Right cardiac atrium (tissue), 5 donors: Measurements from ENCODE around the gene ALDH7A1. TPM values are rescaled to one million over a fixed set of nuclear protein-coding genes. Genes with fewer than 3 reads are reported as not detected.

ENCODE experiments used
- ATAC-seq, 2 donors: fragments of 200-7000 bp; cut with Tn5 transposase; one replicate each; pipeline versions ENCODE4 v1.8.0 to v1.9.1; 2020; ENCODE audit warnings: moderate library complexity in 2 of 2, mild to moderate bottlenecking in 1 of 2
- DNase-seq, 3 donors: peaks; one replicate each; pipeline ENCODE4 v3.0.0-alpha.2; 2020
- H3K27ac ChIP-seq: one replicate; pipeline ENCODE4 v1.5.1; 2013; ENCODE audit warnings: mild to moderate bottlenecking, low read length, control low read depth, moderate library complexity
- H3K27me3 ChIP-seq: one replicate; pipeline ENCODE4 v1.6.1; 2013; ENCODE audit not compliant: control insufficient read depth, insufficient read depth
- H3K4me1 ChIP-seq: one replicate; pipeline ENCODE4 v1.6.1; 2013; ENCODE audit warnings: low read length; ENCODE audit not compliant: control insufficient read depth, insufficient read depth
- H3K4me3 ChIP-seq: one replicate; pipeline ENCODE4 v1.5.1; 2013; ENCODE audit warnings: low read length, control low read depth
- H3K9me3 ChIP-seq: one replicate; pipeline ENCODE4 v1.6.1; 2013; ENCODE audit warnings: low read length; ENCODE audit not compliant: control insufficient read depth
- WGBS: extraction: QIAGEN DNeasy Blood & Tissue Kit; methylation state at CpG from one replicate; pipeline ENCODE4 v1.1.7; 2013; 5-methylcytosine and 5-hydroxymethylcytosine counted together
- intact Hi-C, 4 donors: fragments of 100-400 bp; cut with DNase I; formaldehyde crosslinking; loops; one replicate each; pipeline versions ENCODE4 v1.11.0 to v1.14.0; 2022 to 2023
- polyA plus RNA-seq: library from polyadenylated mRNA; stranded (reverse); fragments of 200-250 nt; gene quantifications from one replicate; pipeline ENCODE4 v1.2.3, GENCODE V29; 2013
- total RNA-seq, 4 donors: library from RNA; stranded (reverse); fragmentation: NEBNext Ultra II Directional; extraction: Animal tissue kit (Norgen Biotek cat#: 25700); gene quantifications; one replicate each; pipeline ENCODE4 v1.2.1, GENCODE V29; 2021
- donor health status: healthy with polysubstance abuse.
- donor health status: DM: no; HTN: yes; CAD: no.
- donor health status: DM: no; HTN: no; CAD: no.
- donor health status: DM: no; HTN: yes; CAD: no; lungs with severe emphysema.
- donor health status: DM: yes; HTN: yes; CAD: no.

ALDH7A1 gene
- total and polyA plus RNA-seq, 5 donors: 26.1 to 50.3 (median 31.6) TPM

- Histone ChIP-seq H3K27ac (no peak overlapping the region), H3K4me1 (no peaks in the 10 kb centered on the region), H3K9me3 (no peaks in the 10 kb centered on the region), H3K4me3 (no peak overlapping the region), H3K27me3 (no peaks in the 10 kb centered on the region)
- ATAC-seq (no peak), DNase-seq (no peak)
- 76% methylated on average over 12 of the region's 12 CpGs for WGBS
- intact Hi-C loops: no loop called here
These were observed 104.7 kb downstream of the ALDH7A1 start for GRCh38 chr5:126490167-126490940.

GRCh38 chr5:126488443-126489065 is 106.5 kb downstream of the ALDH7A1 start:
- Histone ChIP-seq H3K4me1 (no peaks in the 10 kb centered on the region), H3K4me3 (no peak overlapping the region), H3K27me3 (no peaks in the 10 kb centered on the region), H3K27ac (no peak overlapping the region), H3K9me3 (no peaks in the 10 kb centered on the region)
- intact Hi-C loops: no loop called here
- ATAC-seq: no peak
- WGBS: 68% methylated on average over 7 of the region's 7 CpGs
- DNase-seq: no peak

GRCh38 chr5:126487596-126487995 is 107.4 kb downstream of the ALDH7A1 start:
- no peak for DNase-seq
- Histone ChIP-seq H3K27ac (no peak overlapping the region), H3K27me3 (no peaks in the 10 kb centered on the region), H3K4me1 (no peaks in the 10 kb centered on the region), H3K4me3 (no peak overlapping the region), H3K9me3 (no peaks in the 10 kb centered on the region)
- ATAC-seq: no peak
- intact Hi-C loops: no loop called here

GRCh38 chr5:126486332-126486731 is 108.7 kb downstream of the ALDH7A1 start:
- 63% methylated on average over 3 of the region's 3 CpGs for WGBS
- Histone ChIP-seq H3K4me3 (no peak overlapping the region), H3K9me3 (no peaks in the 10 kb centered on the region), H3K27me3 (no peaks in the 10 kb centered on the region), H3K27ac (no peak overlapping the region), H3K4me1 (no peaks in the 10 kb centered on the region)
- intact Hi-C loops: no loop called here
- ATAC-seq (peak; percentile 57 to 72), DNase-seq (no peak)

- intact Hi-C loops: no loop called here
- Histone ChIP-seq H3K9me3 (no peaks in the 10 kb centered on the region), H3K4me3 (no peak overlapping the region), H3K27me3 (no peaks in the 10 kb centered on the region), H3K27ac (no peak overlapping the region), H3K4me1 (no peaks in the 10 kb centered on the region)
- DNase-seq (no peak), ATAC-seq (no peak)
- WGBS: 97% methylated on average over 2 of the region's 2 CpGs
These were observed 110.8 kb downstream of the ALDH7A1 start for GRCh38 chr5:126484253-126484652.

GRCh38 chr5:126483156-126483555 is 111.9 kb downstream of the ALDH7A1 start:
- no peak for DNase-seq
- no peak overlapping the region for H3K27ac ChIP-seq
- WGBS: 61% methylated on average over 3 of the region's 3 CpGs
- H3K27me3 ChIP-seq: no peaks in the 10 kb centered on the region
- no peak overlapping the region for H3K4me3 ChIP-seq
- H3K9me3 ChIP-seq: no peaks in the 10 kb centered on the region
- intact Hi-C loops: no loop called here
- H3K4me1 ChIP-seq: no peaks in the 10 kb centered on the region
- no peak for ATAC-seq

- ATAC-seq (no peak), DNase-seq (no peak)
- intact Hi-C loops: no loop called here
- Histone ChIP-seq H3K27ac (no peak overlapping the region), H3K4me3 (no peak overlapping the region), H3K9me3 (no peaks in the 10 kb centered on the region), H3K4me1 (no peaks in the 10 kb centered on the region), H3K27me3 (no peaks in the 10 kb centered on the region)
- WGBS: 86% methylated on average over 1 of the region's 1 CpG
These were observed 112.4 kb downstream of the ALDH7A1 start for GRCh38 chr5:126482591-126482990.

GRCh38 chr5:126481243-126481642 is 113.8 kb downstream of the ALDH7A1 start:
- ATAC-seq: no peak
- Histone ChIP-seq H3K4me3 (no peak overlapping the region), H3K4me1 (no peaks in the 10 kb centered on the region), H3K9me3 (no peaks in the 10 kb centered on the region), H3K27ac (no peak overlapping the region), H3K27me3 (no peaks in the 10 kb centered on the region)
- WGBS: 94% methylated on average over 2 of the region's 2 CpGs
- intact Hi-C loops: no loop called here
- no peak for DNase-seq

Other genes starting within 250 kb of the ALDH7A1 start
- 10 to 100 TPM; 31.6 to 45.4 (median 35.2) TPM for gene GRAMD2B, start 171.8 kb downstream of the ALDH7A1 start, total RNA-seq
- 13.0 TPM for gene GRAMD2B, start 171.8 kb downstream of the ALDH7A1 start, polyA plus RNA-seq
- 10 to 100 TPM; 26.8 to 34.3 (median 33.9) TPM for gene PHAX, start 5.7 kb upstream of the ALDH7A1 start, total RNA-seq
- 23.8 TPM for gene PHAX, start 5.7 kb upstream of the ALDH7A1 start, polyA plus RNA-seq
- gene LMNB1, start 181.9 kb upstream of the ALDH7A1 start, total RNA-seq: 1 to 10 TPM; 1.2 to 3.6 (median 2.4) TPM
- 0.43 TPM for gene LMNB1, start 181.9 kb upstream of the ALDH7A1 start, polyA plus RNA-seq